ENCODE results near the gene CCDC57.
"Not testable (repeated sequence)": the region's sequence is repeated elsewhere in the genome, so short reads cannot be mapped to it uniquely, and the experiment has no call there.

The CCDC57 gene

DNA sequence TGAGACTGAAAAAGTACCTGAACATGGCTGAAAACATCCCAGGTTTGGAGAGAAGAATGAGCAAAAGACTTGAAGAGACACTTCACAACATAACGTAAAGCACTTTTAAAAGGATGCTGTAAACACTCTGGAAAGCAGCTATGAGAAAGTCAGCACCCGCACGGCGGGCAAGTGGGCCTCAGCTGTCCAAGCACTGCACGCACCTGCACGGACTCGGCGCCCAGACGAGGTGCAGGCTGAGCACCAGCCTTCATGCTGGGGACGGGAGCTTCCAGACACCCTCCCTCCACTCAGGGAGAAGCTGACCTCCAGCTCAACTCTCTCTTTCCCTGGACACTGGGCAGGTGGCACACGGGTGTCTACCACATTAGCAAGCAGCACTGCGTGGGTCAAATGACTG is 13.1 kb downstream of the CCDC57 start:
- DNase-seq: no peak

DNA sequence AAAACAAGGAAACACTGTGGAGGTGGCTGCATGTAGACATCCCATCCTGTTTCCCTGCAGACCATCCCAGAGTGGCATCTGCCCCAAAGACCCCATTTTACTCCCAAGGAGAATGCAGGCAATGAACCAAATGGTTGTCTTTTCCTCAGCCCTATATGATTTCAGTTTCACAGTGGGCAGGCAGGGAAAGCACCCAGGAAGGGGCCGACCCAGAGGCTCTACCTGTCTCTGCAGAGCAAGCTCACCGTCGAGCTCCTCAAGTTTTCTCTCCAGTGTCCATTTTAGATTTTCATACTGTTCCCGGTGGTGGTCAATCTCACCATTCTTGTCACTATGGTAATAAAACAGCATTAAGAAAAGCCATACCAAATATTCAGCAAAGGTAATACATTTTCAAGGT is 14.6 kb downstream of the CCDC57 start:
- no peak for DNase-seq

DNA sequence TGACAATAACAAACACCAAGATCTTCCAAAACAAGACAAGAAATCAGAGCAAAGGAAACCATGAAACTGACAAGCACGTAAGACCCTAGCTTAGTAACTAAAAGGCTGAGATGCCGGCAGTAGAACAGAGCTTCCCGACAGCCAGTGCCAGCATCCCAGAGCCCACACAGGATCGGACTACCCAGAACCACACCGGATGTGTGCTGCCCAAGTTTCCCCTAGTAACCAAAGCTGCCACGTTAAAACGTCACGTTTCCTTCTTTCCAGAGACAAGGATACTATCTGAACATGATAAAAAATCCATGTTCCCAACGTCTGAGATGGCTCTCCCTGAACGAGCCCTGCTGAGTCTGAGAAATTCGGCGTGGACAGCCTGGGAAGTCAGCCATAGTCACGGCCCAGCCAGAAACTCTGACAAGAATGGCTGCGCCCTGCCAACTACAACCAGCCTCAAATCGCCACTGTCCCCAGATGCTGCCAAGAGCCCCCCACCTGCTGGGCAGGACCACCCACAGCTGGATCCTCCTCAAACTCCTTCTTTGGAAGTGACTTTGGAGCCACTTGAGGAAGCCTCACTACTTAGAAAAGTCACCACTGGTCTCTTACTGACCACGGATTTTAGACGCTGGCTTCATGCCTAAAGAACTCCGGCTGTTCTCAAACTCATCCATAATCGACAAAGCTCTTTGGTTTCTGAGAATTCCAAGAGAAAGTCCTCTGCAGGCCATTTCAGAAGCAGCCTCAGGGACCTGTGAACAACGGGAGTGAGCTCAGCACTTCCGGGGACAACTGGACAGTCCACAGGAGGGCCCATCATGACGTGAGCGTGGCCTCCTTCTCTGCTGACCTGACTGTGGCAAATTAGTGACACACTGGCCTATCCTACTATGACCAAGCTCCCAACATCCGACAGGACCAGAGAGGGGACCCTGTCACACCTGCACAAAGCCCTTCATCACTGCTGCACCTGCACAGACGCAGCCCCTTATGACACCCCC is 16.7 kb downstream of the CCDC57 start:
- no peak for DNase-seq

DNA sequence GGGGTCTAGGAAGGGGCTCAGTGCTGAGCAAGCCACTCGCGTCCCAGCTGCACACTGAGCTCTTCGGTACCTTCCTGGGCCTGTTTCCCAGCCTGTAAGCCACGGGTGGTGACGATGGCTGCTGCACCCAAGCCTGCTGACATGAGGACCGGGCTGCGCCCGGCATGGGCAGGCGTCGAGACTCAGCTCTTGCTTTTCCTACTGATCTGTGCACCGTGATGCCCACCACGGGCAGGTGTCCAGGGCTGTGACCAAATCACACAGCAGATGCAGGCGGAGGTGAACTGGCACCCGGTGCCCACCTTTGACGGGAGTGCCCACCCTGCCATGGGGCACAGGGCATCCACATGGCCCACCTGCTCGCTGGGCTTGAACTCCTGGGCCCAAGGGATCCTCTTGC is 17.9 kb downstream of the CCDC57 start:
- no peak for DNase-seq

DNA sequence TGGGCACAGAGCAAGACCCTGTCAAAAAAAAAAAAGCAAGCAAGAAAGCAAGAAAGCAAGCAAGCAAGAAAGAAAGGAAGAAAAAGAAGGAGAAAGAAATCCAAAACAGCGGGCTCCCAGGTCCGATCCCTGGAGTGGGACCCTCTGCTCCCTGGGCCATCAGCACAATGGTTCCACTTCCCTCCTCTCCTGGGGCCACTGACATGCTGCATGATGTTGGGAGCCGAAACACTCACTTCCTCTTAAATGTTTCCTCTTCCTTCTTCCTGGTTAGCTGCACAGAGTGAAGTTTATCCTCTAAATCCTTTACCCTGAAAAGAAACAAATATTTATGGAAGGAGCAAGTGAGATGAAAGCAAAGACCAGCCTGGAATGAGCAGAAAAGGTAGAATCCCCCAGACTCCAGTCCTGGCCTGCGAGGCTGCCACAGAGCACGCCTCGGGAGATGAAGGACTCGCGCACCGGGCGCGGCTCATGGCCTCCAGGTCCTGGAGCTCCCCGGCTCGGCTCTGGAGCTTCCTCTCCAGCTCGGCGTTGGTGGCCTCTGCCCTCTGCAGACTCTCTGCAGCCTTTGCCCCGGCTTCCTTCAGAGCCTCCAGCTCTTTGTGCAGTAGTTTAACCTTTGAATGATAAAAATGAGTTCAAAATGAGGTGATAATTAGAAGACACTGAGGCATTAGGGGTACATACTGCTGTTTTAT is 19.0 kb downstream of the CCDC57 start:
- DNase-seq: no peak

DNA sequence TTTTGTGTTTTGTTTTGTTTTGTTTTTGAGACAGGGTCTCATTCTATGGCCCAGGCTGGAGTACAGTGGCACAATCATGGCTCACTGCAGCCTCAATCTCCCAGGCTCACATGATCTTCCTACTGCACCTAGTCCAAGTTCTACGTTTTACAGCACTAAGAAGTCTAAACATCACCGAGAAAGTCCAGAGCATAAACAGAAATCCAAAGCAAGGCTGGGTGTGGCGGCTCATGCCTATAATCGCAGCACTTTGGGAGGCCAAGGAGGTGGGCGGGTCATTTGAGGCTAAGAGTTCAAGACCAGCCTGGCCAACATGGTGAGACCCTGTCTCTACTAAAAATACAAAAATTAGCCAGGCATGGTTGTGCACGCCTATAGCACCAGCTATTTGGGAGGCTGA is 19.6 kb downstream of the CCDC57 start:
- not testable (repeated sequence) for DNase-seq

DNA sequence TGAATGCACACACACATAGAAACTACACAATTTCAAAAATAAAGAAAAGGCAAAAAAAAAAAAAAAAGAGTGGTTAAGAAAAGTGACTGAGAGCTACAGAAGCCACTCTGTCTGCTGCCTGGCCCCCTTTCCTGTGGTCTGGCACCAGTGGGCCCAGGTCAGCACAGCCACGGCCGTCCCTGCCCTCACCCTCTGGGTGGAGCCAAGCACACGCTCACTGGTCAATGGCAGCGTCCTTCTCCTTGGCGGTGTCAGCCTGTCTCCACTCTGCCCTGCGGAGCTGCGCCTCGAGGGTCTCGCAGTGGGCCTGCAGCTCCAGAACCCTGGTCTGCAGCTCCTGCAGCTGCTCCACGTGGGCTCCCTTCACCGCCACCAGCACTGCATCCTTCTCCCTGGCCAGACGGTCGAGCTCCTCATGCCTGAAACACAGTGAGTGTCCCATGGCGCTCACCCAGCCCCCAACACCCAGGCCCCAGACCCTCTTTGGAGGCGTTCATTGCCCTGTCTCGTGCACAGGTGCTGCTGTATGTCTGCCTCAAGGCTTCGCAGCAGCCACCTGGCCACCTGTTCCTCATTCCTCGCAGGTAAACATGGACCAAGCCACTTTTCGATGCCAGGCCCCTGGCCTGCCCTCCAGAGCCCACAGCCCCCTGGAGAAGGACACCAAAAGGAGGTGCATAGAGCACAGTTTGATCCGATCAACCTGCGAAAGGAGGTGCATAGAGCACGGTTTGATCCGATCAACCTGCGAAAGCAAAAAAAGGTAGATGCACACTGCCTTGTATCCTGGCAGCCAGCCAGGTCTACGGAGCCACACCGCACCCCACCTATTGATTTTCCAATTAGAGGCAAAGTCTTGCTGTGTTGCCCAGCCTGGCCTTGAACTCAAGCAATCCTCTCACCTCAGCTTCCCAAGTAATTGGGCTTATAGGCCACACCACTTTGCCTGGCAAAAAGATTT is 24.4 kb downstream of the CCDC57 start:
- DNase-seq: no peak

DNA sequence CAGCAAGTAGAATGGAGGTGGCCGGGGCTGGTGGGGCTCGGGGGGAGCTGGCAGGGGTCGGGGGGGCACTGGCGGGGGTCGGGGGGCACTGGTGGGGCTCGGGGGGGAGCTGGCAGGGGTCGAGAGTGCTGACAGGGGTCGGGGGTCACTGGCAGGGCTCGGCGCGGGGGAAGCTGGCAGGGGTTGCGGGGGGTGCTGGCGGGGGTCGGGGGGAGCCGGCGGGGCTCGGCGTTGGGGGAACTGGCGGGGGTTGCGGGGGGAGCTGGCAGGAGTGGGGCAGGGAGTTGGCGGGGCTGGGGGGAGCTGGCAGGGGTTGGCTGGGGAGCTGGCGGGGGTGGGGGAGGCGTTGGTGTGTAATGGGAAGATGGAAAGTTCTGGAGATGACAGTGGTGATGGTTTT is 25.1 kb downstream of the CCDC57 start:
- DNase-seq: no peak

DNA sequence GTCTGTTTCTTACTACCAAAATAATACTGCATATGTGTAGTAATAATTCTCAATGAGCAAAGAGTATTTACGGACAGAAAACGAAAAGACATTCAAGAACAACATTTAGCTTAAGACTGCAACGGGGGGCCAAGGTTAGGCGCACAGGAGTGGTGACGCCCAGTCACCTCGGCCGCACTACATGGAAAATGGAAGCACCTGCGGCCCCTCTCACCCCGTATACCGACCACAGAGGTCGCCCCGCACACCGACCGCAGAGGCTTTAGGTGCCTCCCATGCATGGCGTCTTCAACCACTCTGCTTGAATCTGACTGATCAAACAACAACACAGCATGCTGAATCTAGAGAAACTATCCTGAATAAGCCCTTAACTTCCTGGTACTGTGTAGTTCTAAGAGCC is 26.4 kb downstream of the CCDC57 start:
- no peak for DNase-seq

DNA sequence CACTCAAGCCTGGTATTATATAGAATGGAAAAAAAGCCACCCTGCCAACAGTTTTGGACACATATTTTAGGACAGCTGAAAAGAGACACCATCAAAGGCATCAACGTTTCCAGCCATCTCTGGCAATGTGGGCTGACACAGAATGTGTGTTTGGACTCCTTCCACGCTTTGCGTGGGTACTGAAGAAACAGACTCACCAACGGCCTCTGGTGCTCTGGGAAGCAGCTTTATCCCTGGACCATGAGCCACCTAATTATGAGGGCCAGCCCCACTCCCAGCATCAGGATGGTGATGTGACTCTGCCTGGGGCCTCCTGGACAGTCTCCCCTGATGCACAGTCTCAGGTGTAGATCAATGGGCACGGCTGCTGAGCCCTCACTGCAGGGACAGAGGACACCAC is 27.9 kb downstream of the CCDC57 start:
- DNase-seq: no peak

DNA sequence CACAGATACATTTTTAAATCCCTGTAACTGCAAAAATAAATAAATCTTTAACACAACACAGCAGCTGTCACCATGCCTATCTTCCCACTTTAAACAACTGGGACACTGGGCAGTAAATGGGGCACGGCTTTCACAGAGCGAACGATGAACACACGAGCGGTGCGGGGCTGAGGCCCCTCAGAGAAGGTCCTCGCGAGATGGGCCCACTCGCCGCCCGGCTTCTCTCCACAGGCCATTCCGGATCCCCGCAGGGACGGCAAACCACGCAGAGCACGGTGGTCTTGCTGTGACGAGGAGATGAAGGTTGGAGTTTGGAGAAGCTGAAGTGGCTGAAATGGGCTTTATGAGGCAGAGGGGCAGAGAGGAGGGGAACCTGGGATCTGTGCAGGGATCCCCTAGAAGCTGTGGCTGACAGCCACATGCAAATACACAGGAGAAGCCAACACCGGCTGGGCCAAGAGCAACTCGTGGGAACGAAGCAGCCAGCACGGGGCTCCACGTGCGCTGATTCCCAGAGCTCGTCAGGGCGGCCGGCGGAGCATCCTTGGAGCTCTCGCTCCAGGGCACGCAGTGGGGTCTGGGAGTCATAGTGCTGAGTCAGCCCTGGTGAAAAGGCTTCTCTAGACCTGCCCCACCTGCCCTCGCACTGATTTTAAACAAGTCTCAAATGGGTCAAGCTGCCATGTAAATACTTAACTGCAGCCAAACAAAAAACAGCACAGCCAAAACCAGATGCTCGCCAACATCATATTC is 31.7 kb downstream of the CCDC57 start:
- DNase-seq: no peak

DNA sequence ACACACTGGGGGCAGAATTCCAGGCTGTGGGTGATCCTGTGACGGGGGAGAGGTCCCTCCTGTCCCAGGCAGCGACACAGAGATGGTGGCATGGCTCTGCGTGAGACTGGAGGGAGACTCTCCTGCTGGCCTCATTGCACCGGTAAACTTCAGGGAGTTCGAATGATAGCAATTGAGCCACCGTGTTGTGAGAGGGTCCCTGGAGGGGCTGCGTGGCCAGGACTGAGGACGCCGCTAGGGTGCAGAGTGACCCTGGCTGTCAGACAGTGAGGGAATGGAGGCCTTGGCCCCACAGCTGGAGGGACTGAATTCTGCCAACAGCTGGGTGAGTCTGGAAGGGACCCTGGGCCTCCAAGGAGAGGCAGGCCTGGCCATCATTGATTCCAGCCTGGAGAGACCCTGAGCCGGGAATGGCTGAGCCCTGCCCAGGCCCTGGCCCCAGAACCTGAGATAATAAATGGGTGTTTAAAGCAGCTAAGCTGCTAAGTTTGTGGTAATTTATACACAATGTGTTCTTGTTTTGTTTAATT is 32.6 kb downstream of the CCDC57 start:
- DNase-seq: no peak

DNA sequence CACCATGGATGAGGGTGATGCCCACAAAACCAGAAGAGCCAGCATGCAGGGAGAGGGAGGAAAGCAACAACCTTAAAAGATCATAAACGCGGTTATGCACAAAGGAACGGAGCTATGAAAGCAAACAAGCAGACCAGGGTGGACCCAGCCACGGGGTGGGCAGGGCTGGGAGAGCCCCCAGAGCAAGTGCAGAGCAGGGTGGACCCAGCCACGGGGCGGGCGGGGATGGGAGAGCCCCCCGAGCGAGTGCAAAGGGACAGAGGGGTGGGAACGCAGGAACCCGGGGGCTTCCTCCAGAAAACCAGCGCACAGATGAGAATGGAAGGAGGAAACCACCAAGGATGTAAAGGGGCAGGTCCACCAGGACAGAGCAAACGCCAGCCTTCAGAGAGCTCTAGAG is 33.2 kb downstream of the CCDC57 start:
- DNase-seq: no peak

DNA sequence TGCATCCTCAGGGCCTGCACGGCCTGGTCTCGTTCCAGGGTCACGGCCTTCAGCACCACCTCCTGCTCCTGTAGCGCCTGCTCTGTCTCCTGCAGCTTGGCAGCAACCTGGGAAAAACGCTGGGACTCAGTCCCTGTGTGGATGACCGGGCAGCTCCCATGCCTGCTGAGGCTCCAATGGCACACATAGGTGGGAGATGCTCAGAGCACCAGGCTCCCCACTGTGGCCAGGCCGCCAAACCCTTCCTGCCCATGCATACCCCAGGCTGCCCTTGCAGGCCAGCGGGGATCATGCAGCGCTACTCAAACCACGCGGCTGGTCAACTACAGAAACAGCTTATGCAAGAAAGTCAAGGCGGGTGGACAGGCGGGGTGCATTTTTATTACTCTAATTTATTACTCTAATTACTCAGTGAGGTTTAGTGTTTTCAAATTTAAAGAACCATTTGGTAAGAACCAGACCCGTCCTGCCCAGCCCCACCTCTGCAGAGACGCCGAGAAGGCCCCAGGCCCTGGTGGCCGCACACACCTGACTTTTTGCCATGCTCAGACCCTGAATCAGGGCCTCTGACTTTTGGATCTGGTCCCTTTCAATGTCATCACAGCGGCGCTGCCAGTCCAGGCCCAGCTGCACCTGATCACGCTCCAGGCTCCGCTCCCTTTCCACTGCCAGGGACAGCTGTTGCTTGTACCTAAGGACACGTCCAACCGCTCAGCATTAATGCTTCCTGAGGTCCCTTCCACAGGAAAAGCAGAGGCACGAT is 34.0 kb downstream of the CCDC57 start:
- no peak for DNase-seq

DNA sequence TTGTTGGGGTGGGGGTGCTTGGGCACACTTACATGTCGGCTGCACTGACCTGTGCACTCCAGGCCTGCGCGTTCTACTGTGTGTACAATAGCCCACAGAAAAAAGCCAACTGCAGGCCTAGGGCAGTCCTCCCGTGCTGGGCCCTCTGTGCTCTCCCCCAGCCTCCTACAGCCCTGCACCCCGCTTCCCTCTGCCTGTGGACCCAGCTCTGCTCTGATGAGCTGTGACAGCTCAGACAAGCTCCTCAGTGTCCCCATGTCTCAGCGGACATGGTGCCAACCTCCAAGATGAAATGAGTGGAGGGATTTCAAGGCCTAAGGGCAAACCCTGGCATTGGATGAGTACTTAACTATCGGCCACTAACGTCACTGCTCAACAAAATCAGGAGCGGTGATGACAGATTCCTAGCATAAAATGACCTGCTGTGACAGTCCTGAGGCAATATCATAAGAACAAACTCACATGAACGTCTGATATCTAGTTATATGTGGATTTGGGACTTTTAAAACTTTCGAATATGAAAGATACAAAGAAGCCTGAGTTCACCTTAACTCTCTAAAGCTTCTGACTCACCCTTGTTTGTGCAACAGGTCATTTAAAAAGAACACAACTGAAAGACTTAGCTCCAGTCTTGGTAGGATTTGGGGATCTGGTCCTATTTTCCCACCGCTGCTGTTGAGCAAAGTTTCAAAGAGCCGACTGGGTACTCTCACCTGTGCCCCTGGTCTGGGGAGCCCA is 34.7 kb downstream of the CCDC57 start:
- DNase-seq: no peak

DNA sequence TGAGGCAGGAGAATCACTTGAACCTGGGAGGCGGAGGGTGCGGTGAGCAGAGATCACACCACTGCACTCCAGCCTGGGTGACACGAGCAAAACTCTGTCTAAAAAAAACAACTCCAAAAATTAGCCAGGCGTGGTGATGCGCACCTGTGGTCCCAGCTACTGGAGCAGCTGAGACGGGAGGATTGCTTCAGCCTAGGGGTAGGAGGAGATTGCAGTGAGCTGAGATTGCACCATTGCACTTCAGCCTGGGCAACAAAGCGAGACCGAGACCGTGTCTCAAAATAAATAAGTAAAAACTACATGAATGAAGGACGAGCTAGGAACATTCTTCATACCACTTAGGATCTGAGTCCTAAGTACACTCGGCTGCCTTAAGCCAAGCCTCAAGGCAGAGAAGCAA is 35.4 kb downstream of the CCDC57 start:
- no peak for DNase-seq

DNA sequence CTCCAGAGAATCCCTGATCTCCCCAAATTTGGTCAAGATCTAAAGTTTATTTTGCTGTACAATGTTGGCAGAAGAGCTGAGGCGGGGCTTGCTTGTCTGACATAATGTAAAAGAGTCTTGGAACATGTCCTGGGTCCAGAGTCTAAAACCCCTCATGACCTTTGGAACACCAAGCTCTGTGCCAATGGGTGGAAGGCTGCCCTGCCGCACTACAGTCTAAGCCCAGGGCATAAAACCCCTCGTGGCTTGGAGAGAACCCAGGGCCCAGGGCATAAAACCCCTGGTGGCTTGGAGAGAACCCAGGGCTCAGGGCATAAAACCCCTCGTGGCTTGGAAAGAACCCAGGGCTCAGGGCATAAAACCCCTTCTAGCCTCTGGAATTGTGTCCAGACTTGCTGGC is 36.7 kb downstream of the CCDC57 start:
- DNase-seq: no peak

DNA sequence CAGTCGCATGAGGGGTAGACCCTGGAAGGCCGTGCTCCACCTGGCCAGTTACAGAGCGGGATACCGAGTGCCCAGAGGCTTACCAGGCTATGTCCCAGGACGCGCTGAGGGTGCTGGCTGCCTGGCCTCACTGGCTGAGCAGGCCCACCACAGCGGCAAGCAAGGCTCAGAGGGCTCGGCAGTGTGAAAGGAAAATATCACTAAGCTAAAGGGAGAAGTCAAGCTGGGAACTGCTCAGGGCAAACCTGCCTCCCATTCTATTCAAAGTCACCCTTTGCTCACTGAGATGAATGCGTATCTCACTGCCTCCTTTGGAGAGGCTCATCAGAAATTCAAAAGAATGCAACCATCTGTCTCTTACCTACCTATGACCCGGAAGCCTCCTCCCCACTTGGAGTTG is 37.4 kb downstream of the CCDC57 start:
- DNase-seq: no peak

DNA sequence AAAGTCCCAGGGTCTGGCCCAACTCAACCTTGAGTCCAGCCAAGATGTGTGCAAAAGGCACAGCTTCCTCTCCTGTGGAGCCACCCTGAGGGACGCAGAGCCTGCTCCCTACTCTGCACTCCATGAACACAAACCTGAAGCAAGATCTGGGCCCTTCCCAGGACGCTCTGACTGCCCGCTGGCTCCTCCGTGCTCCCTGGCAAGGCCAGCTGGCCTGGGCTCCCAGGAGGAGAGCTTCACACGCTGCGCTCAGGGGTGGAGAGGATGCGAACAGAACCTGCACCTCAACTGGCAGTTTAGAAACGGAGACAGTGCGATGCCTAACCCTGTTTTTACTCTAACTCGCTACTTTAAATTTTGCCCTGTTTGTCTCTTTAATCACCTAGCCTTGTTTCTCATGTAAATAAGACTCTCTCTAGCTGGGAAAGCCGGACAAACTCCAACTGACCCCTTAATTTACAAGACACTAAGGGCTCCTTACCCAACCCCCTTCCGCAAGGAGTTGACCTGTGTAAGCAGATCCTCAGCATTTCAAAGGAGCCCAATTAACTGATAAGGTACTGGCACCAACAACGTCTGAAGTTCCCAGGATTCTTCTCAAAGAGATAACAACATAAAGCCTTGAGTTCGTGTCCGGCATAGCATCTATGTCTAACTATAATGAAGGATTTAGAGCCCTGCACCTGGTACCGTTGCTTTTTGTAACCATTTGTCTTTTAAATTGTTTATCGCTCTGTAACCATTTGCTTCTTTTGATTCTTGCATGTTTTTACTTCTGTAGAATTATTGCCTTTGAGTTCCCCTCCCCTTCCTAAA is 38.4 kb downstream of the CCDC57 start:
- DNase-seq: not testable (repeated sequence)
